Measurements from ENCODE around the gene NR1H4. TPM values are rescaled to one million over a fixed set of nuclear protein-coding genes. Genes with fewer than 3 reads are reported as not detected.

The NR1H4 gene
- total and polyA plus RNA-seq, 8 donors, result 0.20 to 0.72 (median 0.44) TPM; not detected in 2

- H3K9me3 ChIP-seq, result no peaks in the 10 kb centered on the region
- ATAC-seq, result no peak
These were observed 15.7 kb downstream of the NR1H4 start for GRCh38 chr12:100489251-100489820.

GRCh38 chr12:100490056-100490455 lies 16.4 kb downstream of the NR1H4 start:
- Histone ChIP-seq H3K27me3 (no peaks in the 10 kb centered on the region), H3K36me3 (no peaks in the 10 kb centered on the region), H3K4me1 (no peaks in the 10 kb centered on the region), H3K9me3 (no peaks in the 10 kb centered on the region), H3K4me3 (no peak overlapping the region), H3K27ac (no peak overlapping the region)
- intact Hi-C loops (cut with DNase I), result no loop called here
- no peak for ATAC-seq
- TF ChIP-seq CTCF (IDR thresholded peaks at IDR 0.05), result no peak
- no peak for DNase-seq

More at GRCh38 chr12:100489251-100489820, 15.7 kb downstream of the NR1H4 start:
- Histone ChIP-seq H3K27me3 (no peaks in the 10 kb centered on the region), H3K27ac (no peak overlapping the region), H3K36me3 (no peaks in the 10 kb centered on the region), H3K4me1 (no peaks in the 10 kb centered on the region), H3K4me3 (no peak overlapping the region)
- intact Hi-C loops (cut with DNase I), result no loop called here
- no peak for DNase-seq
- no peak for TF ChIP-seq CTCF (IDR thresholded peaks at IDR 0.05)

- ATAC-seq, result no peak
- no peaks in the 10 kb centered on the region for H3K27me3 ChIP-seq
- no peaks in the 10 kb centered on the region for H3K4me1 ChIP-seq
- no peak for TF ChIP-seq CTCF (IDR thresholded peaks at IDR 0.05)
- H3K36me3 ChIP-seq, result no peaks in the 10 kb centered on the region
- no peak overlapping the region for H3K27ac ChIP-seq
- no peak for DNase-seq
- intact Hi-C loops (cut with DNase I), result no loop called here
- no peaks in the 10 kb centered on the region for H3K9me3 ChIP-seq
- H3K4me3 ChIP-seq, result no peak overlapping the region
These were observed 17.4 kb downstream of the NR1H4 start for GRCh38 chr12:100491104-100491503.

DNA sequence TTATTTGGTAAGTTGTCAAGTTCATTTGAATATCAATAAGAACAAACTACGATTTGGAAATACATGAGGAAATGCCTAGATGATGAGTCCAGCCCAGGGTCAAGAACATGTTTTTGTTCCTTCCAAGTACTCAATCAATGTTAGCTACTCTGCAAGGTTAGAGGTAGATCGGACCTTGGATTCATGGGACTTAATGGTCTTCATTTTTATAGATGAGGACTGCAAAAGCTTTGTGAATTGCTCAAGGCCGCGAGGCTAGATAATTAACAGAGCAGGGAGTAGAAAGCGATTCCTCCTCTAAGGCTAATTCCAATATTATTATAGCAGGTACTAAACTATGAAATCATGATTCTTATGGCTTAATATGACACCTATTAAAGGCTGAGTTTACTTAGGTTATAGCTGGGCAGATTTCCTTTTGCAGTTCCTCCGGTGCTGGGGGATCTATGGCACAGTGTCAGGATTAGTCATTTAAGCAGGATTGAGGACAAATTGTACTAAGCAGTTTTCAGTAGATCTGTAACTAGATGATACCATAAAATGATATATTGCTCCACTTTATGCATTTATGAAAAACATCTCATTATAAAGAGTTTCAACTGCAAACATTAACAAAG lies 19.8 kb downstream of the NR1H4 start:
- TF ChIP-seq CTCF (IDR thresholded peaks at IDR 0.05), result no peak
- DNase-seq (no peak), ATAC-seq (no peak)
- H3K27ac ChIP-seq, result no peak overlapping the region
- no peaks in the 10 kb centered on the region for H3K27me3 ChIP-seq
- H3K36me3 ChIP-seq, result no peaks in the 10 kb centered on the region
- intact Hi-C loops (cut with DNase I), result no loop called here
- H3K4me1 ChIP-seq, result no peaks in the 10 kb centered on the region
- H3K4me3 ChIP-seq, result no peak overlapping the region
- no peaks in the 10 kb centered on the region for H3K9me3 ChIP-seq

GRCh38 chr12:100494026-100494425 lies 20.4 kb downstream of the NR1H4 start:
- Histone ChIP-seq H3K36me3 (no peaks in the 10 kb centered on the region), H3K4me3 (no peak overlapping the region), H3K27me3 (no peaks in the 10 kb centered on the region), H3K4me1 (no peaks in the 10 kb centered on the region), H3K27ac (no peak overlapping the region), H3K9me3 (no peaks in the 10 kb centered on the region)
- intact Hi-C loops (cut with DNase I), result no loop called here
- ATAC-seq, result no peak
- no peak for DNase-seq
- TF ChIP-seq CTCF (IDR thresholded peaks at IDR 0.05), result no peak

Data from left lung (tissue), 10 donors.